HG02642 (cell line): ENCODE results near the gene TRMT1.

ENCODE experiments used
- ATAC-seq: cut with Tn5 transposase; IDR thresholded peaks from one replicate; pipeline ENCODE4 v1.9.1; 2021; ENCODE audit warnings: mild to moderate bottlenecking; ENCODE audit not compliant: unreplicated experiment, poor library complexity

Gene TRMT1

GRCh38 chr19:13103581-13104359 is 12.8 kb downstream of the TRMT1 start:
- no peak for ATAC-seq

DNA sequence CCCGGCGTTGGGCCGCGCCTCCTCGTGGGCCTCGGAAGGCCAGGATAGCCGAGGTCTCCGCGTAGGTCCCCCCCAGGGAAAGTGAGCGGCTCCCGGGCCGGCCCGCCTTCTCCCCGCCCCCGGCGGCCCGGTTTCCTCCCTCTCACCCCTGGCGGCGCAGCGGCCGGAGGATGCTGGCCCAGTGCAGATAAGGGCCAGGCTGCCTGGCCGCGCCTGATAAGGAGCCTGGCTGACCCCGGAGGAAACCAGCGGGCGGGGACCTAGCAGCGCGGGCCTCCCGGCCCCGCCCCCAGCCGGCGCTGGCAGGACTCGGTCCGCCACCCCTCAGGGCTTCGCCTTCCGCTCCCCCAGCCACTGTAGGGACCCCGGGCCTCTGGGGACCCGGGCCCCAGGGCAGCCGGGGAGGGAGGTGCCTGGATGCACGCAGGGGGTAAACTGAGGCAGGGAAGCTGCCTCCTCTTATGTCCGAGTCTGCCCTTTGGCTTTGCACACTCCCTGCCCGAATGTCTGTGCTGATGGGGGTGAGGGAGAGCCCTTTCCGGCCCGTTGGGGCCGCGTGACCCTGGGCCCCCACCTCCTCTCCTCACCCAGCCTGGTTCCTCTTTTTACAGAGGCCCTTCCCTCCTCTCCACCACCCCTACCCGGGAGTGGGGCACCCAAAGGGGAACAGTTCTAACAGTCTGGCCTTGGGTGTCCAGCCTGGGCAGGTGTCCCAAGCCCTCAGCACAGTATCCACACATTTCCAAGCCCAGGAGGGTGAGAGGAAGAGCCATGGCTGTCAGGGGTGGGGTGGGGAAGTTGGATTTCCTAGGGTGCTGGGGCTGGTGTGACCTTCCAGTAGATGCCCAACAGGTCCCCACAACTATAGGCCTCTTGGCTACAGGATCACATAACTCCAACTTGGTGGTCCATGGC is 13.6 kb downstream of the TRMT1 start, which contains the start of gene LYL1:
TSS of gene LYL1 (minus strand) at position 193 of the 915 bp plus-strand sequence. CDS start 1,687 bp downstream, outside the sequence.
- ATAC-seq, result peak; percentile 43

- ATAC-seq, result peak; percentile 1
Measured at GRCh38 chr19:13102416-13102665, 14.2 kb downstream of the TRMT1 start.

DNA sequence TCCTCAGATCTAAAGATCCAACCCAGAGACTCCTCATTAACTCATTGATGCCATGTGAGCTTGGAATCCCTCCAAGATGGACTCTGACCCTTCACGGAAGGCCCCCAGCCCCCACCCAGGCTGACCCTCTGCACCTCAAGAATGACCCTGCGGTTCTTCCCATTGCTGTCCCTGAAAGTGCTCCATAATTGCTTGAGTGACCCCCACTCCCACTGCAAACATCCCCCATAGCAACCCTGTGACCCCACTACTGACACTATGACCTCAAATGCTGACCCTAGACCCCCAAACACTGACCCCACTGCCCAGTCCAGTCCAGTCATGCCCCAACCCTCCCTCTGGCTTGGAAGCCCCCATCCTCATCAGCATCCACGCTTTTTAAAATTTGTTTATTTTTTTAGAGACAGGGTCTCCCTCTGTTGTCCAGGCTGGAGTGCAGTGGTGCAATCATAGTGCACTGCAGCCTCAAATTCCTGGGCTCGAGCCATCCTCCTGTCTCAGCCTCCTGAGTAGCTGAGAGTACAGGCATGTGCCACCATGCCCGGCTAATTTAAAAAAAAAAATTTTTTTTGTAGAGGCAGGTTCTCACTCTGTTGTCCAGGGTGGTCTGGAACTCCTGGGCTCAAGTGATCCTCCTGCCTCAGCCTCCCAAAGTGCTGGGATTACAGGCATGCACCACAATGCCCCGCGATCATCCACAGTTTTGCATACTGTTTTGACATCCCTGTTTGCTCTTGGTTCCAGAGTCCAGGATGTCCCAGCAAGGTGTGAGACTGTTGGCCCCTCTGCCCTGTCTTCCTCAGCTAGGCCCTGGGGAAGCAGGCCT is 14.7 kb downstream of the TRMT1 start:
- ATAC-seq, result no peak

DNA sequence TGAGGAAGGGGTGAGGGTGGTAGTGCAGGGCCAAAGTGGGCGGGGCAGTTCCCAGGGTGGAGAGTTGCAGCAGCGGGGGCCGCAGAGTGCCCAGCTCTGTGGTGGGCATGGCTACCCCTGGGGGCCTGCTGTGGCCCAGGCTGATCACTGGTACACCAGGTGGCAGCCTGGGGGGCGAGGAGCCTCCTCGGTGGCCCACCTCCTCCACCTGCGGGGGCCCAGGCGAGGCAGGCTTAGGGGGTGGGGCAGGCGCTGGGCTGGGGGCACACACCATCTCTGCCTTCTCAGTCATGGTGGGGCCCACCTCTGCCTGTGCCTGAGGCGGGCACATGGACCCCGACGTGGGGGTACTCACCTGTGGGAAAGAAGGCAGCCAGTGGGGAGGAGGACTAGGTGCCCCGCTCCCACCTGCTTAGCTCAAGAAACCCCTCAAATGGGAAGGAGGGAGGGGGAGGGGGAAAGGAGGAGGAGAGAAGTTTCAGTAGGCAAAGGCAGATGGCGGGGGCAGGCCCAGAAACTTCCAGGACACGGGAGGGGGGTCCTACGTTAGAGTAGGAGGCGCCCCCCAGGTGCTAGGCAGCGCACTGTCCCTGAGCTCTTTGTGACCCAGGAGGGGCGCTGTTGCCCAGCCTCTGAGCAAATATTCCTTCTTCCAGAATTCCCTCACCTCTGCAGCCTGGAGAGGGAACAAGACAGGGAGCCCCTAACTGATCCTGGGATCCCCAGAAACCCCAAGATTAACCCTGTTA is 15.5 kb downstream of the TRMT1 start:
- ATAC-seq, result no peak

GRCh38 chr19:13100031-13100588 is 16.4 kb downstream of the TRMT1 start:
- no peak for ATAC-seq

GRCh38 chr19:13099073-13099999 is 17.2 kb downstream of the TRMT1 start:
- no peak for ATAC-seq

DNA sequence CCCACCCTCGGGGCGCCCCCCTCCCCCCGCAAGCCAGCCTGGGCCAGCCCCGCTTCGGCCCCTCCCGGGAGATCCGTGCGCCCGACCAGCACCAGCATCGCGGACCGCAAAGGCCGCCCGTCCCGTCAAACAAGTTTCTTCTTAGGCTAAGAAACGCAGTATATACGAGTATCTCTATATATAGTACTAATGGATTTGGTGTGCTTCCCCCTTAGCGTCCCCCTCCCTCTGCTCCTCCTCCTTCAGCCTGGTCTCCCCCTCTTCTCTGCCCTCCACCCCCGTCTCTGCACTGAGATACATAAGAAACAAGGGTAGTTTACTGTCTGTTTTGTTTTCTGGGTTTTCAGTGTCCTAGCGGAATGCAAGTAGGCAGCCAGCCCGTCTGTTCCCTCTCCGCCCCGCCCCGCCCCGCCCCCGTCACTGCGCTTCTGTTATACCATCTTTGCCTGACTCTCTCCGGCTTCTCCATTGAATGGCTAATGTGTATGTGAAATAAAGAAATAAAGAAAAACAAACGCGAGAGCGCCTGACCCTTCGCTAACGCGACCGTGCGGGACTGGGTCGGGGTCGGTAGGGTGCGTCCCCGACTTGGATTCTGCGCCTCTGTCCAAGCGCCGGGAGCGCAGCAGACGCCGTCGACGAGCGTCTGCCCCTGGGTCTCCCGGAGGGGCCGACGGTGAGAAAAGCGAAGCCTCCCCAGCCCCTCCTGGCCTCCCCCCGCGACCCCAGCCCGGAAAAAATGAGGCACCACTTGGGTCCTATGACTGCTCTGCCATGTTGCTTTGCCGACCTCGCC is 18.1 kb downstream of the TRMT1 start:
- no peak for ATAC-seq

GRCh38 chr19:13097463-13098258 is 18.9 kb downstream of the TRMT1 start:
- ATAC-seq, result no peak

DNA sequence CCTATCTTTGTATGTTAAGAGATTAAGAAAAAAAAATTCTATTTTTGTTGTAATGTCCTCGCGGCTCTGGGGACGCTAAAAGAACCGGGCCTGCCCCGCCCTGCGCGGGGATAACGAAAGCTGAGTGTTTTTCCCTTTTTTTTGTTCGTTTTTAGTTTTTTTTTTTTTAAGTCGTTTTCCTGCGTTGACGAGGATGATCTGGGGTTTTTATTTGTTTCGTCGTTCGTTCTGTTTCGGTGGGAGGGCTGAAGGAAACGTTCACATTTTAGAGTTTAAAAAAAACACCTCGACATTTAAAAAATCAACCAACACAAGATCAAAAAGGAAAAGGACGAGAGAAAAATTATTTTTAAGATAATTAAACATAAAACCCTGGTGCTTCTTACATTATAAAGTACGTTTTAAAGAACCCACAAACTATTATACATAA is 19.5 kb downstream of the TRMT1 start:
- no peak for ATAC-seq

DNA sequence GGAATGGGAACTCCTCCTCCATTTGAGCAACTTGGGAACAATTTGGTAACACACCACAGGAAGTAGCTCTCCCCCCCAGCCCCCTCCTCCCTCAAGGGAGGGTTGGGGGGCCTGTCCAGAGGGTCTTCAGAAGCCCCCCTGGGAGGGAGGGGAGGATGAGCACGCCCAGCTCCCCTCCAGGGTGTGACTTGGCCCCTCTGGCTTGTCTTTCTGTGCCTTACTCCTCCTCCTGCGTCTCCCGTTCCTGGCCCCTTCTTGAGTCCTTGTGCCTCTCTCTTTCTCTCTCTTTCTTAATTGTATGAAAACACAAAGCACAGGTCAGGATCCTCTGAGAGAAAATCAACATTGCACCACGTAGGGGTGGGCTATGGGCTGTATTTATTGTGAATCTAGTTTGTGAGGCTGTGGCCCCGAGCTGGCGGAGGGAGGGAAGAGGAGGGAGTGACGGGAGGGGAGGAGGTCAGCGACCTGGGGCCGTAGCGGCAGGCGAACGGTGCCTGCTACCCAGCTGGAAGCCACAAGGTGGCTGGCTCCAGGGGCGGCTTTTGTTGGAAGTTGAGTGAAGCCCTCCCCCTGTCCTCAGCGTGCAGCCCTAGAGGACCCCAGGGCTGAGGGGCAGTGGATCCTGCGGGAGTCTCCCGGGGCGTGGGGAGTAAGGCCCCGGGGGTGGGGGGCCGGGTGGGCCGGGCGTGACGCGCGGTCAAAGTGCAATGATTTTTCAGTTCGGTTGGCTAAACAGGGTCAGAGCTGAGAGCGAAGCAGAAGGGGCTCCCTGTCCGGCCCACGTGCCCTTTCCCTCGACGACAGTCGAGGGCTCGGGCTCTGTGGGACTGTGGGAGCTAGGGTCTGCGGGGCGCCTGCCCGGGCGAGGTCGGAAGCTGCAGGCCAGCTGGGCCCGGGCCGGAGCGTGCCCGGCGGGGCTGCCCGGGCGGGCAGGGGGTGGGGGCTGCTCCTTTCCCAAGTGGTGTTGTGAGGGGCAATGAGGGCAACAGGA is 20.3 kb downstream of the TRMT1 start:
- no peak for ATAC-seq

DNA sequence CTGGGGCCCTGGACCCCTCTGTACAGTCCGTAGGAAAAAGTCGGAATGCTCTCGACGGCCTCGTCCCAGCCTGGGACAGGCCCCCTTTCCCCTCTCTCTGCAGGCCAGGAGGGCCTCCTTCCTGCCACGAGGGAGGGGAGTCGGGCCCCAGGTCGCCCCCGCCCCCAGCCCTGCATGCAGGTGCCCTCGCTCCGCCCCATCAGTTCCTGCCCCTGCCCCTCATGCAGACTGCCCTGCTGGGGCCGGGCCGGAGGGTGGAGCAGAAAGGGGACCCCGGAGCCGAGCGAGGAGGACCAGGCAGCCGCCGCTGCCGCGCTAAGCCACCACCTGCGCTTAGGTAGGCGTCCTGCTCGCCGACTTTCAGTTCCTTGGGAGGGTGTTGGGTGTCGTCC is 21.2 kb downstream of the TRMT1 start:
- no peak for ATAC-seq

GRCh38 chr19:13094771-13095392 is 21.7 kb downstream of the TRMT1 start:
- ATAC-seq, result no peak

- ATAC-seq, result no peak
Measured at GRCh38 chr19:13094106-13094504, 22.4 kb downstream of the TRMT1 start.

DNA sequence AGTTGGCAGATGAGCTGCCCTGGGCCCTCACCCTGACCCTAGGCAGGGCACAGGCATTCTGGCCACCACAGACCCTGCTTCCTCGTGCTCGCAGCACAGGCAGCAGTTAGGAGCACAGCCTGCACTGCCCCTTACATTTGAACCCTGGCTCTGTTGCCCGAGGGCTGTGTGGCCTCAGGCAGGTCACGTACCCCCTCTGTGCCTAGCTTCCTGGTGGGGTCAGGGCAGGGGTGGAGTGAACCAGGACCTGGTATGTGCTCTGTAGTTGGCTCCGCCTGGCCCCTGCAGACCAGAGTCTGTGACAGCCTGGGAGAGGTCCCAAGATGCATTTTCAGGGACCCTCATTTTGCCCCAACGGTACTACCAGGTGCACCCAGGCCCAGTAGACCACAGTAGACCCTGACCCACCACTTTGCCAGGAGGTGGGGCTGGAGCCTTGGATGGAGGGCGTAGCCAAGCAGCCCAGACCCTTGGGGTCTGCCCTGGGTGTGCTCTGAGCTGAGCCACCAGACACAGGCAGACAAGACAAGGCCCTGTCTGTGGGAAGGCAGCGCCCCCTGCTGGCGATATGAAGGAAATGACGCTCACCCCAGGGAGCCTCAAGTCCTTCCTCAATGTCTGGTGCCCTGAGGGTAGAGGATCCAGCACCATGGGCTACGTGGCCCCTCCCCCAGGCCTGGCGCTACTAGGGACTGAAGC is 23.0 kb downstream of the TRMT1 start:
- no peak for ATAC-seq
